SU-DHL-6 (cell line): ENCODE results near the gene NOS1AP.

Experiments used
- EZH2phosphoT487 ChIP-seq: fragments of 200-600 bp; sonication (generic), shearing (Covaris generic); conservative IDR thresholded peaks from 2 replicates; pipeline ENCODE4 v1.6.1; 2018; ENCODE audit warnings: mild to moderate bottlenecking, antibody characterized with exemption, low read length, moderate library complexity, mixed read lengths
- TF ChIP-seq, protein P1 (sequence below): fragments of 200-600 bp; sonication (generic); IDR thresholded peaks from one replicate; pipeline ENCODE4 v1.5.1; 2017; ENCODE audit warnings: antibody characterized with exemption, mild to moderate bottlenecking, low read length, moderate library complexity; ENCODE audit not compliant: insufficient read depth, poor library complexity, severe bottlenecking

DNA sequence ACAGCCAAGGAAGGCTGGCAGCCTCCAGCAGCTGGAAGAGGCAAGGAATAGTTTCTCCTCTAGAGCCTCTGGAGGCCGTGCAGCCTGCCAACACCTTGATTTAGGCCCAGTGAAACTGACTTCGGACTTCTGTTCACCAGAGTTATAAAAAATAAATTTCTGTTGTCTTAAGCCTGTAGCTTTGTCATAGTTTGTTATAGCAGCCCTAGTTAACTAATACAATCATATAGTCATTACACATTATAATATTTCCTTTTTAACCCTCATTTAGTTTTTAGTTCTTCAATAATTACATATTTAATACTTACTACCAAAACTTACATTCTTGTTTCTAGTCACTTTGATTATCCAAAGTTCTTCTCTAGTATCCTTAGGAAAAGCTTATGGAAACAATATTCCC, 20.3 kb downstream of the NOS1AP start:
- TF ChIP-seq, protein P1, sequence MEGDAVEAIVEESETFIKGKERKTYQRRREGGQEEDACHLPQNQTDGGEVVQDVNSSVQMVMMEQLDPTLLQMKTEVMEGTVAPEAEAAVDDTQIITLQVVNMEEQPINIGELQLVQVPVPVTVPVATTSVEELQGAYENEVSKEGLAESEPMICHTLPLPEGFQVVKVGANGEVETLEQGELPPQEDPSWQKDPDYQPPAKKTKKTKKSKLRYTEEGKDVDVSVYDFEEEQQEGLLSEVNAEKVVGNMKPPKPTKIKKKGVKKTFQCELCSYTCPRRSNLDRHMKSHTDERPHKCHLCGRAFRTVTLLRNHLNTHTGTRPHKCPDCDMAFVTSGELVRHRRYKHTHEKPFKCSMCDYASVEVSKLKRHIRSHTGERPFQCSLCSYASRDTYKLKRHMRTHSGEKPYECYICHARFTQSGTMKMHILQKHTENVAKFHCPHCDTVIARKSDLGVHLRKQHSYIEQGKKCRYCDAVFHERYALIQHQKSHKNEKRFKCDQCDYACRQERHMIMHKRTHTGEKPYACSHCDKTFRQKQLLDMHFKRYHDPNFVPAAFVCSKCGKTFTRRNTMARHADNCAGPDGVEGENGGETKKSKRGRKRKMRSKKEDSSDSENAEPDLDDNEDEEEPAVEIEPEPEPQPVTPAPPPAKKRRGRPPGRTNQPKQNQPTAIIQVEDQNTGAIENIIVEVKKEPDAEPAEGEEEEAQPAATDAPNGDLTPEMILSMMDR: no peak
- TF ChIP-seq EZH2phosphoT487: no peak
